Activated CD4-positive, alpha-beta T cell treated with anti-CD3 and anti-CD28 coated beads, Interleukin-2, amount 50 U/mL, for 16 hours (primary cell): ENCODE measurements around the gene CANT1.

Source experiments
- DNase-seq: peaks from one replicate; pipeline ENCODE4 v3.0.0-alpha.2; 2020

CANT1 gene

GRCh38 chr17:78993981-78994671, 15.4 kb downstream of the CANT1 start:
- DNase-seq: no peak

GRCh38 chr17:78993241-78993956, 16.2 kb downstream of the CANT1 start:
- DNase-seq: peak; percentile 48

- DNase-seq: no peak
These were observed 16.9 kb downstream of the CANT1 start for GRCh38 chr17:78992542-78993212.

DNA sequence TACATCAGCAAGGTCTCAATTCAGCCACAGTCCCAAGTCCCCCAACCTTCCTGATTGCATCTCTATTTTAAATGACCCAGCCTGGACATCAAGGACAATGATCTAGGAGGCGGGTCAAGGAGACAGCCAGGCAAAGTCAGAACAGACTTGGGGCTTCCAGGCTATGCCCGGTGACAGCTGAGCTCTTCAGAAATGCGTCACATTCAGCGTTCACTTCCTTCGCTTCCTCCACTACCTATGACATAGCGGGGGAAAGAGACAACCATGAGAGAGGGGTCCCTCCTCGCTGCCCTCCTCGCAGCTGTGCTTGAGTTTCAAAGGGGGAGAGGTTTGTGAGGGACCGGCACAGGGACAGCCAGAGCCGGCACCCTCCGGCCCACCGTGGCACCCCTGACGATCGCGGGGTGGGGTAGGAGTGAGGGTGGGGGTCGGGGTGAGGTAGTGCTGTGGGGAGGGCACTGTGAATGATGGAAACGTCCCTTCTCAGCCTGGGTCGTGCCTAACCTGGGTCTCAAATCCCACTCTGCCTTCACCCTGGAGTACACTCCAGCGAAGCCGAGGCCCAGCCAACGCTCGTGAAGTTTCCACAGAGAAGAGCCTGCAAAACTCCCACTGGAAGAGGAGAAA, 17.5 kb downstream of the CANT1 start:
- no peak for DNase-seq

DNA sequence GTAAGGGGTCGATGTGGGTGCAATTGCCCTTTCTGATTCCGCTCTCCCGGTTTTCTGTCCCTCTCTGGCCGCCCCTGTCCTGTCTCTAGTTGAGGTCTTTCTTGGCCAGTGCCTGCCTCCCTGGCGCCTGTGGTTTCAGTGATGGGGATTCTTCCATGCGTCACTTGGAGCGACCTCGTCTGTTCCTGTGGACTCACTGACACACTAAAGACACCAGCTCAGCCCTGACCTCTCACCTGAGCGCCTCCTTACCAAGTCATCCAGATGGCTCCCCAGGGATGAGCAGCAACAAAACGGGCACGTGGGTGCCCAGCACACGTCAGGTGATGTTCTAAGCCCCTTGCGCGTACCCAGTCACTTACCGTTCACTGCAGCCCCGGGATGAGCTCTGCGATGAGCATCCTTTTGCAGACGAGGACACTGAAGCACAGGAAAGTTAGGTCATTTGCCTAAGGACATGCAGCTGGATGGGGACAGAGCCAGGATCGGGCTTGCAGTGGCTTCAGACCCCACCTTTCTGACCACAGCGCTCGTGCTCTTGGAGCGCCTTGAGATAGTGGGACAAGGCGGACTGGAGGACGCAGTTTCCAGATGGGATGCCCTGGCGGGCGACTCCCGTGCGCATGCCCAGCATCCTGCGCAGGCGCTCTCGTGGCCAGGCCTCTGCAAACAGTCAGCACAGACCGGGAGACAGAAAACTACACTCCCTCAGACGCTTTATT, 18.4 kb downstream of the CANT1 start:
- no peak for DNase-seq

- DNase-seq: no peak
These were observed 19.1 kb downstream of the CANT1 start for GRCh38 chr17:78990349-78991016.

DNA sequence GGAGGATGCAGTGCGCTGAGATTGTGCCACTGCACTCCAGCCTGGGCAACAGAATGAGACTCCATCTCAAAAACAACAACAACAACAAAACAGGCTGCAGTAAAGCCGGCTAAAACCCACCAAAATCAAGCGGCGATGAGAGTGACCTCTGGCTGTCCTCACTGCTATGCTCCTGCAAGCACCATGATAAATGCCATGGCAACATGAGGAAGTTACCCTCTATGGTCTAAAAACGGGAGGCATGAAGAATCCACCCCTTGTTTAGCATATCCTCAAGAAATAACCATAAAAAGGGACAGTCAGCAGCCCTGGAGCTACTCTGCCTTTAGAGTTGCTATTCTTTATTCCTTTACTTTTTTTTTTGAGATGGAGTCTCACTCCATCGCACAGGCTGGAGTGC, 21.4 kb downstream of the CANT1 start:
- no peak for DNase-seq

GRCh38 chr17:78986649-78987328, 22.8 kb downstream of the CANT1 start:
- DNase-seq: no peak

DNA sequence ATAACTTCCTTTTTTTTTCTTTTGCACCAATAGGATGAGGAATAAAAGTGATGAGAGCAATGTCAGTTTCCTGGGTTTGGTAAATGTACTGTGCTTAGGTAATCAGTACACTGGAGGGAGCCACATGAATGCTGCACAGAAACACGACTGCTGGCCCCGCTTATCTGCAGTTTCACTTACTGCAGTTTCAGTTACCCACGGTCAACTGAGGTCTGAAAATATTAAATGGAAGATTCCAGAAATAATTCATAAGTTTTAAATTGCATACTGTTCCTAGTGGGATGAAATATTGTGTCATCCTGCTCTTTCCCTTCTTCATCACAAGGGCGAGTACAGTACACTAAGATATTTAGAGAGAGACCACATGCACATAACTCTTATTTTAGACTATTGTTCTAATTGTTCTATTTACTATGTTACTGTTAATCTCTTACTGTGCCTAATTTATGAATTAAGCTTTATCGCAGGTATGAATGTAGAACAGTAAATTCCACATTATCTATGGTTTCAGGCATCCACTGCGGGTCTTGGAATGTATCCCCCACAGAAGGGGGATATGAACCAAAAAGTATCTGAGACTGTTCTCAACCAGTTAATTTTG, 23.4 kb downstream of the CANT1 start:
- DNase-seq: peak; percentile 17

GRCh38 chr17:78985395-78985794, 24.2 kb downstream of the CANT1 start:
- no peak for DNase-seq

GRCh38 chr17:78981010-78981888, 28.3 kb downstream of the CANT1 start:
- DNase-seq: no peak

DNA sequence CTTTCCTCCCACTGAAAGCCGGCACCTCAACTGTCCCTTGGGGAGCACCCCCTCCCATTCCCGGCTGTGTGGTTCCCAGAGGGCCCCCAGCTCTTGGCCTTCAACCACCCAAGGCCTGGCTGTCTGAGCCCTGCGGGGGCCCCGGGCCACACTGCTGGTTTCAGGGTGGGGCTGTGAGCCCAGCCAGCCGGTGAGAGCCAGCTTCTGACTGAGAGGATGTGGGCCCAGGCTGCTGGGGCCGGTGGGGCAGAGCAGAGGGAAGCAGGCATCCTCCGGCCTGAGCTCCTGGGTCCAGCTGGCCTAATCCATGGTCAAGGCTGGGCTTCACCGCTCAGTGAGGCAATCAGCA, 29.0 kb downstream of the CANT1 start:
- no peak for DNase-seq

- peak; percentile 37 for DNase-seq
These were observed 29.6 kb downstream of the CANT1 start, which contains the start of gene LGALS3BP for GRCh38 chr17:78979780-78980623. LGALS3BP (minus strand) TSS chr17:78979923; CDS start chr17:78977191, 2,732 bp downstream.

GRCh38 chr17:78977997-78978973, 31.3 kb downstream of the CANT1 start:
- DNase-seq: no peak

DNA sequence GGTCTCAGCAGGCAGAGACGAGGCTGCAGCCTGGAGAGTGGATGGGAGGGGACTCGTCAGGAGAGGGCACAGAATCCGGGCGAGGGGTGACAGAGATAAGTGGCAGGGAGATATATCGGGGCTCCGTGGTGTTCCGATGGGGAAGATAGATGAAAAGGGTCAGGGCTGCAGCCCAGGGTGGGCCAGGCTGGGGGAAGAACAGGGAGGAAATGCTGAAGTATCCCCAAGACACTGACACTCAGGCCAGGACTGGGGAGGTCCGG, 32.0 kb downstream of the CANT1 start:
- no peak for DNase-seq

DNA sequence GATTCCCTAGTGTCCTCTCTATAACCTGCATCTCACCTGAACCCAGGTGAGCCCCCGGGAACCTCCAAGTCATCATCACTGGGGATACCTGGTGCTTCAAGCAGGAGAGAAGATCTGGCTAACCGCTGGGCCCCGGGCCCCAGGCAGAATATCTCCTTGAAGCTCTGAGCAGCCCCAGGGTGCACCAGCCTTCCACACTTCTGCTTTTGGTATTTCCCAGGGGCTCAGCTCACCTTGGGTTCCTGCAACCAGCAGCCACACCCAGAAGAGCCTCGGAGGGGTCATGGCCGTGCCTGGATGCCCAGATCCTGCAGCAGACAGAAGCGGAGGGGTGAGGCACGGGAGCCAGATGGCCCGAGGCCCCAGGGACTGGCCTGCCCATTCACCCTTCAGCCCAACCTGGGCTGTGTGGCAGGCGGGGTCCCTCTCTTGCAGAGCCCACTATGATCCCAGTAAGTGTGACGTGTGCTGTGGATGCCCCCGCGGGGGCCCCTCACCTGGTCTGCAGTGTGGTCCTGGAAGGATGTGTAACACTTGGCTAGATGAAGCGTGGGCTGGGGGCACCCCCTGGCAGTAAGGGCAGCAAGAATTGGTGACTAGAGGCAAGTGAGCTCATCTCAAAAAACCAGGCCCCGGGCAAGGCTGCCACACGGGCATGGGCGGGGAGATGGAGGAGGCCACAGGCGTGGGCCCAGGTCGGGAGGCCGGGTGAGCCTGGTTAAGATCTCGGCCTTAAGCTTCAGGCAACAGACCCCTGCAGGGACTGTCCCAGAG, 32.5 kb downstream of the CANT1 start:
- DNase-seq: no peak
